C4-2B (cell line): ENCODE measurements around the gene SHC3.

ENCODE experiments used
- CTCF ChIP-seq: fragments of 450-650 bp; conservative IDR thresholded peaks from 2 replicates; pipeline ENCODE4 v1.5.1; 2017; ENCODE audit warnings: mild to moderate bottlenecking
- ZFX ChIP-seq: fragments of 450-650 bp; IDR thresholded peaks from 2 replicates; pipeline ENCODE4 v1.6.1; 2017

- TF ChIP-seq CTCF (no peak), ZFX (no peak)
These were observed 142.2 kb downstream of the SHC3 start for GRCh38 chr9:89036383-89036782.
